B cell (primary cell): ENCODE data around the gene CD81. TPM values are rescaled to one million over a fixed set of nuclear protein-coding genes. Genes with fewer than 3 reads are reported as not detected.
A peak's percentile ranks its signal among the peaks of the same experiment; 100 is the strongest.

Experiments used
- ATAC-seq: fragments of 200-7000 bp; cut with Tn5 transposase; one replicate; pipeline ENCODE4 v1.10.0; 2021; ENCODE audit warnings: low read depth, mild to moderate bottlenecking, moderate number of reproducible peaks, moderate library complexity
- CTCF ChIA-PET: fragments of 350-600 bp; sonication (Branson Sonifier 250); formaldehyde crosslinking; loops from one replicate; lab custom pipeline; 2021; ENCODE audit warnings: antibody characterized with exemption, inconsistent platforms; lab: Charles Lee
- POLR2A ChIA-PET: fragments of 350-600 bp; sonication (Branson Sonifier 250); formaldehyde crosslinking; loops from one replicate; lab custom pipeline; 2021; ENCODE audit warnings: antibody characterized with exemption; lab: Charles Lee
- DNase-seq: peaks from one replicate; pipeline ENCODE4 v3.0.0; 2013
- H2AFZ ChIP-seq: 2 replicates; pipeline ENCODE4 v1.6.1; 2012; ENCODE audit warnings: mild to moderate bottlenecking, low read depth, low read length; ENCODE audit not compliant: insufficient read depth, poor library complexity, severe bottlenecking
- H3K27ac ChIP-seq, 2 donors: 1 replicate in 1 of 2; 2 replicates in 1 of 2; pipeline ENCODE4 v1.5.1; 2012 to 2013; ENCODE audit warnings: low read length in 2 of 2, mild to moderate bottlenecking in 2 of 2, moderate library complexity in 1 of 2
- H3K27me3 ChIP-seq, 4 experiments: fragments of 200-600 bp in 1 of 4; sonication (generic) in 1 of 4; replicated peaks in 1 of 4; 1 replicate in 2 of 4; 2 replicates in 2 of 4; pipeline versions ENCODE4 v1.6.1 to v1.7.0; 2013 to 2016; ENCODE audit warnings: low read length in 3 of 4, mild to moderate bottlenecking in 2 of 4, mixed read lengths in 1 of 4, moderate library complexity in 1 of 4; ENCODE audit not compliant: insufficient read depth in 4 of 4, control insufficient read depth in 3 of 4; ENCODE audit errors: control extremely low read depth in 1 of 4
- H3K36me3 ChIP-seq, 2 experiments: replicated peaks in 1 of 2; 1 replicate in 1 of 2; 2 replicates in 1 of 2; pipeline versions ENCODE4 v1.6.1 to v1.7.1; 2013; ENCODE audit warnings: low read length in 1 of 2; ENCODE audit not compliant: insufficient read depth in 2 of 2, control insufficient read depth in 1 of 2; ENCODE audit errors: control extremely low read depth in 1 of 2, extremely low read depth in 1 of 2
- H3K4me1 ChIP-seq, 2 donors: fragments of 200-600 bp in 1 of 2; sonication (generic) in 1 of 2; 1 replicate in 1 of 2; 2 replicates in 1 of 2; pipeline versions ENCODE4 v1.5.1 to v1.6.1; 2013 to 2017; ENCODE audit warnings: low read length in 2 of 2; ENCODE audit not compliant: control insufficient read depth in 2 of 2, insufficient read depth in 2 of 2
- H3K4me2 ChIP-seq: replicated peaks from 2 replicates; pipeline ENCODE3; 2012; ENCODE audit warnings: mild to moderate bottlenecking, low read depth, low read length; ENCODE audit not compliant: poor library complexity, severe bottlenecking
- H3K4me3 ChIP-seq, 5 experiments: fragments of 200-600 bp in 1 of 5; sonication (generic) in 1 of 5; 1 replicate in 3 of 5; 2 replicates in 2 of 5; pipeline versions ENCODE4 v1.5.1 to v1.7.0; 2011 to 2016; ENCODE audit warnings: low read length in 4 of 5, mild to moderate bottlenecking in 4 of 5, low read depth in 2 of 5, control low read depth in 1 of 5, moderate library complexity in 1 of 5; ENCODE audit not compliant: insufficient read depth in 1 of 5; ENCODE audit errors: control extremely low read depth in 1 of 5, extremely low read depth in 1 of 5
- H3K79me2 ChIP-seq: fragments of 200-600 bp; sonication (generic); one replicate; pipeline ENCODE4 v1.6.0; 2016; ENCODE audit warnings: low read length; ENCODE audit not compliant: control insufficient read depth, insufficient read depth
- H3K9ac ChIP-seq: fragments of 200-600 bp; sonication (generic); 2 replicates; pipeline ENCODE4 v1.6.1; 2017; ENCODE audit warnings: mild to moderate bottlenecking, low read length, moderate library complexity
- H3K9me3 ChIP-seq, 3 donors: one replicate each; pipeline versions ENCODE4 v1.6.1 to v1.7.1; 2013; ENCODE audit warnings: low read length in 2 of 3; ENCODE audit not compliant: control insufficient read depth in 2 of 3, insufficient read depth in 1 of 3; ENCODE audit errors: control extremely low read depth in 1 of 3
- H4K20me1 ChIP-seq: 2 replicates; pipeline ENCODE4 v1.6.0; 2012; ENCODE audit warnings: mild to moderate bottlenecking, low read length; ENCODE audit not compliant: insufficient read depth, control insufficient read depth, poor library complexity, severe bottlenecking
- H3K27ac Mint-ChIP-seq: one replicate; pipeline ENCODE4 v1.8.0; 2021; ENCODE audit warnings: mixed read lengths
- H3K27me3 Mint-ChIP-seq: one replicate; pipeline ENCODE4 v1.8.0; 2021; ENCODE audit warnings: mixed read lengths
- H3K4me1 Mint-ChIP-seq: one replicate; pipeline ENCODE4 v1.8.0; 2021; ENCODE audit warnings: mixed read lengths
- H3K4me3 Mint-ChIP-seq: one replicate; pipeline ENCODE4 v1.8.0; 2021; ENCODE audit warnings: mixed read lengths
- H3K9me3 Mint-ChIP-seq: one replicate; pipeline ENCODE4 v1.8.0; 2022; ENCODE audit warnings: mixed read lengths; ENCODE audit not compliant: insufficient read depth
- CTCF ChIP-seq: fragments of 200-600 bp; IDR thresholded peaks from one replicate; pipeline ENCODE4 v1.8.0; 2022; ENCODE audit warnings: antibody characterized with exemption, mild to moderate bottlenecking
- EZH2 ChIP-seq: IDR thresholded peaks from 2 replicates; pipeline ENCODE4 v1.6.1; 2012; ENCODE audit warnings: borderline replicate concordance, low read depth, mild to moderate bottlenecking, moderate library complexity, low read length; ENCODE audit not compliant: insufficient read depth, poor library complexity, severe bottlenecking
- WGBS: methylation state at CpG from one replicate; pipeline ENCODE4 v1.1.5; 2013; ENCODE audit warnings: missing lambda C conversion rate; ENCODE audit not compliant: insufficient coverage; 5-methylcytosine and 5-hydroxymethylcytosine counted together
- intact Hi-C: fragments of 100-400 bp; cut with micrococcal nuclease; formaldehyde crosslinking; loops from one replicate; pipeline ENCODE4 v1.10.0; 2022
- polyA plus RNA-seq: library from polyadenylated mRNA; depleted of rRNA; stranded (reverse); fragments of >200 nt; gene quantifications from 2 replicates; pipeline ENCODE4 v1.2.3, GENCODE V29; 2012
- total RNA-seq, 2 donors: library from RNA; stranded (reverse); fragments of 120-200 nt in 1 of 2; gene quantifications; 1 replicate in 1 of 2; 2 replicates in 1 of 2; pipeline versions ENCODE4 v1.2.3 to v1.2.4, GENCODE V29; 2013 to 2022

Gene CD81
- total and polyA plus RNA-seq, 2 donors (not counting 1 experiment from before 2014, with no cell fraction given): 253 to 361 TPM

GRCh38 chr11:2427721-2428321 lies 50.7 kb downstream of the CD81 start:
- intact Hi-C loops: loop anchor here (1.0 kb wide), 2 partner anchors 99 to 460 kb away; no protein-coding TSS in a partner anchor
- WGBS: 78% methylated on average over 12 of the region's 12 CpGs
- Histone ChIP-seq H3K27ac (no peak overlapping the region), H3K4me3 (no peak overlapping the region), H2AFZ (no peak overlapping the region), H4K20me1 (no peaks in the 10 kb centered on the region), H3K4me1 (no peaks in the 10 kb centered on the region), H3K36me3 (no peaks in the 10 kb centered on the region), H3K9me3 (no peaks in the 10 kb centered on the region), H3K9ac (no peak overlapping the region), H3K79me2 (no peaks in the 10 kb centered on the region), H3K4me2 (no peak overlapping the region), H3K27me3 (no peaks in the 10 kb centered on the region)
- no peak overlapping the region for H3K27ac Mint-ChIP-seq
- no peaks in the 10 kb centered on the region for H3K4me1 Mint-ChIP-seq
- H3K4me3 Mint-ChIP-seq: no peak overlapping the region
- ChIA-PET POLR2A (interaction anchor here (0.7 to 1.0 kb wide), 2 partner anchors 17 to 104 kb away, joined by 3 to 4 read pairs; partner anchors contain the start of genes KCNQ1 and TRPM5), CTCF (interaction anchor here (0.9 to 10.8 kb wide), 7 partner anchors 17 to 465 kb away, joined by 4 to 217 read pairs (median 10); partner anchors contain the start of gene KCNQ1)
- no peaks in the 10 kb centered on the region for H3K9me3 Mint-ChIP-seq
- TF ChIP-seq CTCF (no peak), EZH2 (no peak)
- DNase-seq: no peak
- no peaks in the 10 kb centered on the region for H3K27me3 Mint-ChIP-seq
- ATAC-seq: peak; percentile 23

- intact Hi-C loops: loop anchor here (1.0 kb wide), 2 partner anchors 99 to 460 kb away; no protein-coding TSS in a partner anchor
- Histone ChIP-seq H3K9ac (no peak overlapping the region), H3K4me3 (no peak overlapping the region), H4K20me1 (no peaks in the 10 kb centered on the region), H3K4me2 (no peak overlapping the region), H3K27me3 (no peaks in the 10 kb centered on the region), H3K9me3 (no peaks in the 10 kb centered on the region), H3K36me3 (no peaks in the 10 kb centered on the region), H3K4me1 (no peaks in the 10 kb centered on the region), H3K79me2 (no peaks in the 10 kb centered on the region), H2AFZ (no peak overlapping the region), H3K27ac (no peak overlapping the region)
- H3K9me3 Mint-ChIP-seq: no peaks in the 10 kb centered on the region
- DNase-seq (peak; percentile 85), ATAC-seq (peak; percentile 94)
- no peak overlapping the region for H3K4me3 Mint-ChIP-seq
- POLR2A ChIA-PET: interaction anchor here (1.0 kb wide), 1 partner anchor 103 kb away, joined by 4 read pairs; no protein-coding TSS in a partner anchor
- TF ChIP-seq CTCF (peak; percentile 82), EZH2 (no peak)
- WGBS: 55% methylated on average over 8 of the region's 8 CpGs
- no peaks in the 10 kb centered on the region for H3K27me3 Mint-ChIP-seq
- no peak overlapping the region for H3K27ac Mint-ChIP-seq
- H3K4me1 Mint-ChIP-seq: no peaks in the 10 kb centered on the region
- CTCF ChIA-PET: interaction anchor here (1.0 to 10.8 kb wide), 5 partner anchors 17 to 460 kb away, joined by 3 to 217 read pairs (median 10); partner anchors contain the start of gene KCNQ1
These were observed 51.2 kb downstream of the CD81 start for GRCh38 chr11:2428322-2428795.
